B cell (primary cell): ENCODE results near the gene ITGB3. TPM values are rescaled to one million over a fixed set of nuclear protein-coding genes. Genes with fewer than 3 reads are reported as not detected.

Experiments
- ATAC-seq: fragments of 200-7000 bp; cut with Tn5 transposase; one replicate; pipeline ENCODE4 v1.10.0; 2021; ENCODE audit warnings: low read depth, mild to moderate bottlenecking, moderate number of reproducible peaks, moderate library complexity
- CTCF ChIA-PET: fragments of 350-600 bp; sonication (Branson Sonifier 250); formaldehyde crosslinking; loops from one replicate; lab custom pipeline; 2021; ENCODE audit warnings: antibody characterized with exemption, inconsistent platforms; lab: Charles Lee
- POLR2A ChIA-PET: fragments of 350-600 bp; sonication (Branson Sonifier 250); formaldehyde crosslinking; loops from one replicate; lab custom pipeline; 2021; ENCODE audit warnings: antibody characterized with exemption; lab: Charles Lee
- DNase-seq: peaks from one replicate; pipeline ENCODE4 v3.0.0; 2013
- H2AFZ ChIP-seq: 2 replicates; pipeline ENCODE4 v1.6.1; 2012; ENCODE audit warnings: mild to moderate bottlenecking, low read depth, low read length; ENCODE audit not compliant: insufficient read depth, poor library complexity, severe bottlenecking
- H3K27ac ChIP-seq, 2 donors: 1 replicate in 1 of 2; 2 replicates in 1 of 2; pipeline ENCODE4 v1.5.1; 2012 to 2013; ENCODE audit warnings: low read length in 2 of 2, mild to moderate bottlenecking in 2 of 2, moderate library complexity in 1 of 2
- H3K27me3 ChIP-seq, 4 experiments: fragments of 200-600 bp in 1 of 4; sonication (generic) in 1 of 4; replicated peaks in 1 of 4; 1 replicate in 2 of 4; 2 replicates in 2 of 4; pipeline versions ENCODE4 v1.6.1 to v1.7.0; 2013 to 2016; ENCODE audit warnings: low read length in 3 of 4, mild to moderate bottlenecking in 2 of 4, mixed read lengths in 1 of 4, moderate library complexity in 1 of 4; ENCODE audit not compliant: insufficient read depth in 4 of 4, control insufficient read depth in 3 of 4; ENCODE audit errors: control extremely low read depth in 1 of 4
- H3K36me3 ChIP-seq, 2 experiments: replicated peaks in 1 of 2; 1 replicate in 1 of 2; 2 replicates in 1 of 2; pipeline versions ENCODE4 v1.6.1 to v1.7.1; 2013; ENCODE audit warnings: low read length in 1 of 2; ENCODE audit not compliant: insufficient read depth in 2 of 2, control insufficient read depth in 1 of 2; ENCODE audit errors: control extremely low read depth in 1 of 2, extremely low read depth in 1 of 2
- H3K4me1 ChIP-seq, 2 donors: fragments of 200-600 bp in 1 of 2; sonication (generic) in 1 of 2; 1 replicate in 1 of 2; 2 replicates in 1 of 2; pipeline versions ENCODE4 v1.5.1 to v1.6.1; 2013 to 2017; ENCODE audit warnings: low read length in 2 of 2; ENCODE audit not compliant: control insufficient read depth in 2 of 2, insufficient read depth in 2 of 2
- H3K4me2 ChIP-seq: replicated peaks from 2 replicates; pipeline ENCODE3; 2012; ENCODE audit warnings: mild to moderate bottlenecking, low read depth, low read length; ENCODE audit not compliant: poor library complexity, severe bottlenecking
- H3K4me3 ChIP-seq, 5 experiments: fragments of 200-600 bp in 1 of 5; sonication (generic) in 1 of 5; 1 replicate in 3 of 5; 2 replicates in 2 of 5; pipeline versions ENCODE4 v1.5.1 to v1.7.0; 2011 to 2016; ENCODE audit warnings: low read length in 4 of 5, mild to moderate bottlenecking in 4 of 5, low read depth in 2 of 5, control low read depth in 1 of 5, moderate library complexity in 1 of 5; ENCODE audit not compliant: insufficient read depth in 1 of 5; ENCODE audit errors: control extremely low read depth in 1 of 5, extremely low read depth in 1 of 5
- H3K79me2 ChIP-seq: fragments of 200-600 bp; sonication (generic); one replicate; pipeline ENCODE4 v1.6.0; 2016; ENCODE audit warnings: low read length; ENCODE audit not compliant: control insufficient read depth, insufficient read depth
- H3K9ac ChIP-seq: fragments of 200-600 bp; sonication (generic); 2 replicates; pipeline ENCODE4 v1.6.1; 2017; ENCODE audit warnings: mild to moderate bottlenecking, low read length, moderate library complexity
- H3K9me3 ChIP-seq, 3 donors: one replicate each; pipeline versions ENCODE4 v1.6.1 to v1.7.1; 2013; ENCODE audit warnings: low read length in 2 of 3; ENCODE audit not compliant: control insufficient read depth in 2 of 3, insufficient read depth in 1 of 3; ENCODE audit errors: control extremely low read depth in 1 of 3
- H4K20me1 ChIP-seq: 2 replicates; pipeline ENCODE4 v1.6.0; 2012; ENCODE audit warnings: mild to moderate bottlenecking, low read length; ENCODE audit not compliant: insufficient read depth, control insufficient read depth, poor library complexity, severe bottlenecking
- H3K27ac Mint-ChIP-seq: one replicate; pipeline ENCODE4 v1.8.0; 2021; ENCODE audit warnings: mixed read lengths
- H3K27me3 Mint-ChIP-seq: one replicate; pipeline ENCODE4 v1.8.0; 2021; ENCODE audit warnings: mixed read lengths
- H3K4me1 Mint-ChIP-seq: one replicate; pipeline ENCODE4 v1.8.0; 2021; ENCODE audit warnings: mixed read lengths
- H3K4me3 Mint-ChIP-seq: one replicate; pipeline ENCODE4 v1.8.0; 2021; ENCODE audit warnings: mixed read lengths
- H3K9me3 Mint-ChIP-seq: one replicate; pipeline ENCODE4 v1.8.0; 2022; ENCODE audit warnings: mixed read lengths; ENCODE audit not compliant: insufficient read depth
- CTCF ChIP-seq: fragments of 200-600 bp; IDR thresholded peaks from one replicate; pipeline ENCODE4 v1.8.0; 2022; ENCODE audit warnings: antibody characterized with exemption, mild to moderate bottlenecking
- EZH2 ChIP-seq: IDR thresholded peaks from 2 replicates; pipeline ENCODE4 v1.6.1; 2012; ENCODE audit warnings: borderline replicate concordance, low read depth, mild to moderate bottlenecking, moderate library complexity, low read length; ENCODE audit not compliant: insufficient read depth, poor library complexity, severe bottlenecking
- WGBS: methylation state at CpG from one replicate; pipeline ENCODE4 v1.1.5; 2013; ENCODE audit warnings: missing lambda C conversion rate; ENCODE audit not compliant: insufficient coverage; 5-methylcytosine and 5-hydroxymethylcytosine counted together
- intact Hi-C: fragments of 100-400 bp; cut with micrococcal nuclease; formaldehyde crosslinking; loops from one replicate; pipeline ENCODE4 v1.10.0; 2022
- polyA plus RNA-seq: library from polyadenylated mRNA; depleted of rRNA; stranded (reverse); fragments of >200 nt; gene quantifications from 2 replicates; pipeline ENCODE4 v1.2.3, GENCODE V29; 2012
- total RNA-seq, 2 donors: library from RNA; stranded (reverse); fragments of 120-200 nt in 1 of 2; gene quantifications; 1 replicate in 1 of 2; 2 replicates in 1 of 2; pipeline versions ENCODE4 v1.2.3 to v1.2.4, GENCODE V29; 2013 to 2022

Gene ITGB3
- total and polyA plus RNA-seq, 2 donors (not counting 1 experiment from before 2014, with no cell fraction given) = 0.07 to 11.4 TPM

GRCh38 chr17:47204722-47205418, 48.8 kb upstream of the ITGB3 start:
- H3K4me3 ChIP-seq = peak overlapping the region; percentile 30 to 56 (median 45)
- CTCF ChIA-PET = interaction anchor here (1.1 to 6.3 kb wide), 6 partner anchors 14 to 109 kb away, joined by 3 to 37 read pairs (median 4); partner anchors contain the start of gene CDC27
- H4K20me1 ChIP-seq = no peaks in the 10 kb centered on the region
- no peaks in the 10 kb centered on the region for H3K36me3 ChIP-seq
- H3K4me2 ChIP-seq = peak overlapping the region; percentile 74
- H3K9ac ChIP-seq = peak overlapping the region; percentile 66
- Mint-ChIP-seq H3K4me3 (peak overlapping the region; percentile 87), H3K27ac (peak overlapping the region; percentile 99), H3K9me3 (no peaks in the 10 kb centered on the region), H3K27me3 (no peaks in the 10 kb centered on the region), H3K4me1 (peaks cover 79% of the 10 kb centered on the region)
- no peaks in the 10 kb centered on the region for H3K9me3 ChIP-seq
- H3K4me1 ChIP-seq = peaks cover 73 to 81% of the 10 kb centered on the region in 2 donors
- no peaks in the 10 kb centered on the region for H3K27me3 ChIP-seq
- POLR2A ChIA-PET = interaction anchor here (0.6 to 1.6 kb wide), 5 partner anchors 12 to 119 kb away, joined by 3 to 8 read pairs (median 6); partner anchors contain the start of genes CDC27 and EFCAB13
- 8% methylated on average over 5 of the region's 6 CpGs for WGBS
- no peaks in the 10 kb centered on the region for H3K79me2 ChIP-seq
- peak overlapping the region; percentile 73 for H2AFZ ChIP-seq
- peak; percentile 81 for DNase-seq
- TF ChIP-seq EZH2 (no peak), CTCF (no peak)
- ATAC-seq = peak; percentile 73
- intact Hi-C loops = loop anchor here (1.0 kb wide), 3 partner anchors 16 to 119 kb away; partner anchors contain the start of gene CDC27
- H3K27ac ChIP-seq = peak overlapping the region; percentile 96 to 97
